ENCODE results near the gene DIRAS1.

The DIRAS1 gene

DNA sequence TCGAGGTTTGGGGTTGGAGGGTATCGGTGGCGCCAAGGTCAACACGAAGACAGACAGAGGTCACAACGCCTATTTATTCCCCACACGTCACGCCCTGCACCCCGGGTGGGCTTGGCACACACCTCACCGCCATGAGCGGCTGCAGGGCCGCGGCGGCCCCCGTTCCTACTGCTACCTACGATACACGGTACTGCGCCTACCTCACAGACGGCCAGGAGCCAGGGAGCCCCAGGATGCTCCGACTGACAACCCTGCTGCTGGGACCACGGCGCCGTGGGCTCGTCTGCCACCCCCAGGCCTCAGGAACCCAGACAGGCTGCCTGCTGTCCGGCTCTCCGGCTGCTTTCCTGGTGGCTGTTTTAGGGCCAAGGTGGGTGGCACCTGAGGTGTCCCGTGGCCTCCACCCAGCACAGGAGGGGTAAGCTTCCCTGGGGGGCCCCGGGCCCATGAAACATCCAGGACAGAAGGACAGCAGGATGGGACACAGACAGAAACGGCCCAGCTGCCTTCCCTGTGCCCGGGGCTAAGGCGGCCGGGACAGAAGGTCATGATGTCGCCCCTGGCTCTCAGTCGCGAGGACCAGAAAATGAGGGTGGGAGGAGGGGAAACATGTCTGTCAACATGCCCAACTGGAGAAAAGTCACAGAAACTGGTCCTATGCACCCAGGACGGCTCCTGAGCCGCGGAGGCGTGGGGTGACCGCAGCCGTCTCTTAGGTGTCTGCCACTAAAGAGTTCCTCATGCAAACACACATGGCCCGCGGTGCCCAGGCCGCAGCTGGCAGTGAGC is 33.7 kb upstream of the DIRAS1 start:
- DNase-seq, result no peak

DNA sequence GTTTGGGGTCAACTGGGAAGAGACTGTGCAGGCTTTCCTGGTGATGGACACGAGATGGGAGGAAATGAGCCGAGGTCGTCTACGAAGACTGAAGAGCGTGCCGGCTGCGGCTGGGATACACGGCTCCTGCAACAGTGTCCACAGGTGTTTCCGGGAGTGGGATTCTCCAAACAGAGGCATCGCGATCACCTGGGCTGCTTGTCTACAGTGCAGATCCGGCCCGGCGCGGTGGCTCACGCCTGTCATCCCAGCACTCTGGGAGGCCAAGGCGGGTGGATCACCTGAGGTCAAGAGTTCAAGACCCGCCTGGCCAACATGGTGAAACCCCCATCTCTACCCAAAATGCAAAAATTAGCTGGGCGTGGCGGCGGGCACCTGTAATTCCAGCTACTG is 30.3 kb upstream of the DIRAS1 start:
- no peak for DNase-seq

DNA sequence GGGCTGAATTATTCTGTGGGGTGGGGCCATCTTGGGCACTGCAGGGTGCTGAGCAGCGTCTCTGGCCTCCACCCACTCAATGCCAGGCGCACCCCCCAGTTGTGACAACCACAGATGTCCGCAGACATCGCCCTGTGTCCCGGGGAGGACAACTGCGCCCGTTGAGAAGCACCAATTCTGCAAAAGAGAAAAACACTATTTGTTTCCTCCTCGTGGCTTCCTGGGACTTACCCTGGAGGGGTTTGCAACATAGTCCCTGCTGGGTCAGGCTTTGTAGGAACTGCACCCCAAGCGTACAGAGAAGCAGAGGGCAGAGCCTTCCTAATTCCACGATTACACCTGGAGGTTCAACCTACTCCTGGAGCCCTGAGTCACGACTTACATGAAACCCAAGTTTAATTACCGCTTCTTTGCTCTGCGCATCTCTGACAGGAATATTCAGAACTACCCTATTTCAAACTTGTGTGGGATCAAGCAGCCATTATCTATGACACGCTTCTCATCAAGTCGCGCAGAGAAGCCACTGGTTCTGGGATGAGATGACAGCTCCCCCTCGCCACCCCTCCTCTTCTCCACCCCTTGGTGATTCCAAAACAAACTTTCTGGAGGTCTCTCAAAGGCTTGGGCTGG is 29.8 kb upstream of the DIRAS1 start:
- no peak for DNase-seq

DNA sequence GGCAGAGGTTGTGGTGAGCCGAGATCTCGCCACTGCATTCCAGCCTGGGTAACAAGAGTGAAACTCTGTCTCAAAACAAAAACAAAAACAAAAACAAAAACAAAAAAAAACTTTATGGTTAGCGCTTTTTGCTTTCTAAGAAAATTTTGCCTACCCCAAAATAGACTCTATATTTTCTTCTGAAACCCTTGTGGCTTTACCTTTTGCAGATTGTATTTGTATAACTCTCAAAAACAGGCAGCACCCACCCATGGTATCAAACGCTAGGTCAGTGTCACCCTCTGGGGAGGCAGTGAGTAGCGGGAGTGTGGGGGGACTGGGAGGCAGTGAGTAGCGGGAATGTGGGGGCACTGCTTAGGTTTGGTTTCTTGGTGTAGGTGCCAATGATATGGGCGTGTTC is 26.2 kb upstream of the DIRAS1 start:
- no peak for DNase-seq

DNA sequence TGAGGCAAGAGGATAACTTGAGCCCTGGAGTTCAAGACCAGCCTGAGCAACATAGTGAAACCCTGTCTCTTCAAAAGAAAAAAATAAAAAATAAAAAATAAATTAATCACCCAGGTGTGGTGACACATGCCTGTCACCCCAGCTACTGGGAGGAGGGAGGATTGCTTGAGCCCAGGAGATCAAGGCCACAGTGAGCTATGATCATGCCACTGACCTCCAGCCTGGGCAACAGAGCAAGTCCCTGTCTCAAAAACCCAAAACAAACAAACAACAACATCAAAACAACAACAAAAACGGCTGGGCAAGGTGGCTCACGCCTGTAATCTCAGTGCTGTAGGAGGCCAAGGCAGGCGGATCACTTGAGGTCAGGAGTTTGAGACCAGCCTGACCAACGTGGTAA is 22.9 kb upstream of the DIRAS1 start:
- DNase-seq, result no peak

DNA sequence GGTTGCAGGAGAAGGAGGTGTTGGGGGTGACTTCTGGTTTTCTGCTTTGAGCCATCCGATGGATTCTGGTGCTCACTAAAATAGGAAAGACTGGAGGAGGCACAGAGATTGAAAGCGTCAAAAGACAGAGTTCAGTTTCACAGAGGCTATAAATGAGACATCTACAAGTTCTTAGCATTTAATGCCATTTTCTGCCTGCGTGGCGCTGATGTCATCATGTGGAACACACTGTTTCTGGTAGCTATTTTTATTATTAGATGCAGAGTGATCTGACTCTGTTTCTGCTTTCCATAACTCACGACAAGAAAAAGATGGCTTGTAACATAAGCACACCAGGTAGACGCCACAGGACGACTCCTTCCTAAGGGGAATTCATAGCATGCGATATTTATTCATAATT is 21.9 kb upstream of the DIRAS1 start:
- DNase-seq, result no peak

DNA sequence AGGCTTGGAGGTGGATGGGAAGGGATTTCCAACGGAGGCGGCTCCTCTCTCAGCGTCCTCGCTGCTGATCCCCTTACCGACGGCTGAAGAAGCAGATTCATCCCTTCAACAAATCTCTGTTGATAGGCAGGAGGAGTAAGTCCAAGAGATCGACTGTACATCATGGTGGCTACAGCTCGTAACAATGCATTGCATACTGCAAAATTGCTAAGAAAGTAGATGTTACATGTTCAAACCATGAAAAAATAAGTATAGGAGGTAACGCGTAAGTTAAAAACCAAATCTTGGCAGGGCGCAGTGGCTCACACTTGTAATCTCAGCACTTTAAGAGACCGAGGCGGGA is 19.1 kb upstream of the DIRAS1 start:
- no peak for DNase-seq

DNA sequence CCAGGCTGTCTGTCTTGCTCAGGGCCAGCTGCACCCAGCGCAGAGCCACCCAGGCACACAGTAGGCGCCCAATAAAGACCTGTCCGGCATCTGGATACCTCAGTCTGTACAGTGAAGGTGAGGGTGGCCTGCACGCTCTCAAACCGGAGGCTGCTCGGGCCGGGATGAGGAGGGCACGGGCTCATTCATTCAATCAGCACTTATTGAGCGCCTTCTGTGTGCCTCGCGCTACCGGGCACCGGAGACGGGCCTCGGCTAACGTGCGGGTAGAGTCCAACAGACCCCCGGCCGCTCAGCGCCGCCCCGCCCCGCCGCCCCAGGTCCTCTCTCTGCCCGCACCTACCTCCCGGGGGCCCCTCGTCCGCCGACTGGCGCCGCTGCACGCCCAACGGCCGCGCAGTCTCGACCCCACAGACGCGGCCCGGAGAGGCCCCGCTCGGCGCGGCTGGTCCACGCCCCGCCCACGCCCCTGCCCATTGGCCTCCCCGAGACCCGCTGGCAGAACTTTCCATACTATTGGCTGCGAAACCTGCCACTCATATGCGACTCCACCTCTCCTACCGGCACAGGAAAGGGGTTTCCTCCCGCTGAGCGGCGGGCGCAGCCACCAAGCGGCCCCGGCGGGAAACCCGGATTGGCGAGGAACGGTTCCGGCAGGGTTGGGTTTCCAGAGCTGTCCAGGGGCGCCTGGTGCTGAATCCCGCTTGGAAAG is 18.6 kb upstream of the DIRAS1 start, which contains the start of gene SLC39A3:
Gene SLC39A3 (minus strand): TSS at position 416 of the 712 bp plus-strand sequence. CDS start 2,760 bp downstream, outside the sequence.
- DNase-seq, result peak; percentile 99

DNA sequence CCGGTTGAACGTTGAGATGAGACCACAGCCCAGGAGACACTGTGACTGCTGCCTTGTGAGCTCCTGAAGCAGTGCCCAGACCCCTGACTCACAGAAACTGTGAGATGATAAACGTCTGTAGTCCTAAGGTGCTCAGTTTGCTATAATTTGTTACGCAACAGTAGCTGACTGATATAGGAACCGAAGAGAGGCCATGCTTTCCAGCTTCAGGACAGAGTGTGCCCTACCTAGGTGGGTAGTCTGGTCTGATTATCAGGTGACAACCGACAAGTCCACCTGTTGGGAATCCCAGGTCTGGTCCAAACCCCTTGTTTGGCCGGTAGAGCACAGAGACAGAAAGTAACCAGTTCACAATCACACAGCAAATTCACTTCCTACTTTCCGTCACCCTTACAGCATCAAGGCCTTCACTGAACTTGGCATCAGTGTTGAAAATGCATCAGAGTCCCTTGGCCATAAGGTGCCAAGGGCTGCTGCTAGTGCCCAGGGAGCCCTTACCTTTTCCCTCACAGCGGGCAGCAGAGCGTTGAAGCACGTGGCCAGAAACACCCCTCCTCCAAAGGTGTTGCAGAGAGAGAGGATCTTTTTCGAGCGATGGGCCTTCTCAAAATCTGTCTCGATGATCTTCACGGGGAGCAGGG is 15.5 kb upstream of the DIRAS1 start:
- no peak for DNase-seq

DNA sequence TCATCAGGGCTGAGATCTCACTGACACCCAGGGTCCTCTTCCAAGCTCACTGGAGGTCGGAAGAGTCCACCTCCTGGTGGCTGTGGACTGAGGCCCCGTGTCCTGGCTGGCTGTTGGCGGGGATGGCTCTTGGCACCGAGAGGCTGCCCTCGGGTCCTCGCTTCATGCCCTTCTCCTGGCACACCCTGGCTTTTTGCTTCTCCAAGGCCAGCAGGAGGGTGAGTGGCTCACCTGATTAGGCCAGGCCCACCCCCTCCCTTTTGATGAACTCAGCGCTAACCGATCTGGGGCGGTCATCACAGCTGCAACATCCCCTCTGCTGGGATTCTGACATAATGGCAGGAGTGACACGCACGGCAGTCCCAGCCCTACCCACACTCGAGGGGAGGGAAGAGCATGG is 14.2 kb upstream of the DIRAS1 start:
- DNase-seq, result no peak

DNA sequence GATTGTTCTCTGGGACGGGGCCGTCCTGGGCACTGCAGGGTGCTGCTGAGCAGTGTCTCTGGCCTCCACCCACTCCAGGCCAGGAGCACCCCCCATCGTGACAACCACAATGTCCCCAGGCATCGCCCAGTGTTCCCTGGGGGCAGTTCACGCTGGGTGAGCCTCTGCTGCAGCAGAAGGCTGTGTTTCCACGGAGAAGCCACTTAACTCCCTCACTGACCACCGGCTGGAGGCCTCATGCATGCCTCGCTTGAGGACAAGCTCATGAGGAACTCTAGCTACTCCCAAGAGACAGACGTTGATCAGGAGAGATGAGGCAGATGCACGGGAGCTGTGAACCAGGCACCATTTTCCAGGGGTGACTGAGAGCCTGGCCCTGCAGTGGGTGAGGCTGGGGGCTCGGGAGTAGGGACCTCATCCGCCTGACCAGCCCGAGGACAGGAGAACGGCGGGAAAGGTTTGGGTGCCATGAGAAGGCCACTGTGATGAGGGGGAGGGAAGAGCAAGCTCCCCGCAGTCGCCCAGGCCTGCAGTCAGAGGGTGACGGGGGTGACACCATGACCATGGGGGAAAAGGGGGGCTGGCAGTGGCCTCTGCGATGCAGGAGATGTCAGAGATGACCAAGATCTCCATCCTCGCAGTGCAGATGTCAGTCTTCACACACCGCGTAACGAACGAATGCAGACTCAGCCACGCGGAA is 13.6 kb upstream of the DIRAS1 start:
- DNase-seq, result no peak

DNA sequence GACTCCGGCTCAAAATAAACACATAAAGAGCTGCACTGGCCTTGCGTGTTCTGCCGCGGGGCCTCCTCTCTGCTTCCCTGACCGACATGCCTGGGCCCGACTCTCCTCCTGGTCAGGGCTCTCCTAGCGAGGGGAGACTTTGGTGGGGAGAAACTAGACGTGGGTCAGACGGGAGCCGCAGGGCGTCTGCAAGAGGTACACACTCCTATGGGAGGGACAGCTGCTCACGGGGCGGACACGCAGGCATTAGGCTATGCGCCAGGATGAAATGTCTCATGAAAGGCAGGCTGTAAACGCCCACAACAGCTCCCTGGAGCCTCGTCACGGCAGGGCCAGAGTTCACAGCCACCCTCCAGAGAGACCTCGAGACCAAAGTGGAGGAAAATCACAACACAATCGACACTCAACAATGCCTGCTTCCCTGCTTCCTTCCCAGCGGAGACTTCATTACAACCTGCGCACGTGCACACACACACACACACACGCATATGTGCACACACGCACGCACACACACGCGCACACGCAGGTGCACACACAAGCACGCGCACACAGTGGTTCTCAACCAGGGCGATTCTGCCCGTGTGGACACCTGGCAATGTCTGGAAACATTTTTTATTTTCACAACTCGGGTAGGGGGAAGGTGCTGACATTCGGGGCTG is 12.9 kb upstream of the DIRAS1 start:
- no peak for DNase-seq

DNA sequence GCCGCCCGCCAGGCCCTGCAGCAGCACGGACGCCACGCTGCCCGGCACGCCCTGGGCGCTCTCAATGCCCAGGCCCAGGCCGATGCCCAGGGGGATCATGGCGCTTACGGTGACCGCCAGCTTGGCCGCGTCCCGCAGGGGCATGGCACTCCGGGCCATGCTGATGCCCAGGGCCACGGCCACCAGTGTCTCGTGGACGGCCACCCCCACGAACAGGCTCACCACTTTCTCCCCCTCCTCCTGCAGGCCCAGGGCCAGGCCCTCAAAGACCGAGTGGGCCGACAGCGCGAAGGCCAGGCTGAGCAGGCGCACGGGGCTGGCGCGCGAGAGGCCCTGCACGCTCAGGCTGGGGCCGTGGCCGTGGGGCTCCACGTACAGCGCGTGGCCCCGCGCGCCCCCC is 11.7 kb upstream of the DIRAS1 start:
- DNase-seq, result no peak

DNA sequence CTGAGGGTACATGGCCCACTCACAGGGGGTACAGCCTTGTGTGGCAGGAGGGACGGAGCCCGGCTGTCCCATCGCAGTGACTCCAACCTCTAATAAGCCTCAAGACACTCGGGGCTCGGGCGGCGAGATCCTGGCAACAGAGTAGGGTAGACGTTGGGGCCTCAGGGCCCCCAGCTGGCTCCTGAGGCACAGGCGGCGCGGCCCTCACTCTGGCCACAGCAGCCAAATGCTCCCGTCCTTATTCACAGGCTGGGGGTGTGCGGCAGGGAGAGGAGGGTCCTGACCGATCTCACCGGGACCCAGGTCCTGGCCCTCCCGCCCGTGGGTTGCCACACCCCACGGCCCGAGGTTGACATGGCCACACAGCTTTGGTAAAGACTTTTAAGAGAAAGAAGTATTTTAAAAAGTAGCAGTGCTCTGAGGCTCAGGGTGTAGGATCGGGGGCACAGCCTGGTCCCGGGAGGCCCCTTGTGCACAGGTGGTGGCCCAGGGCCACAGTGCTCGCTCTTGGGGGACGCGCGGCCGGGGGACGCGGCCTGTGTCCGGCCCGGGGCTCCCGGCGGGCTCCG is 11.1 kb upstream of the DIRAS1 start:
- no peak for DNase-seq

DNA sequence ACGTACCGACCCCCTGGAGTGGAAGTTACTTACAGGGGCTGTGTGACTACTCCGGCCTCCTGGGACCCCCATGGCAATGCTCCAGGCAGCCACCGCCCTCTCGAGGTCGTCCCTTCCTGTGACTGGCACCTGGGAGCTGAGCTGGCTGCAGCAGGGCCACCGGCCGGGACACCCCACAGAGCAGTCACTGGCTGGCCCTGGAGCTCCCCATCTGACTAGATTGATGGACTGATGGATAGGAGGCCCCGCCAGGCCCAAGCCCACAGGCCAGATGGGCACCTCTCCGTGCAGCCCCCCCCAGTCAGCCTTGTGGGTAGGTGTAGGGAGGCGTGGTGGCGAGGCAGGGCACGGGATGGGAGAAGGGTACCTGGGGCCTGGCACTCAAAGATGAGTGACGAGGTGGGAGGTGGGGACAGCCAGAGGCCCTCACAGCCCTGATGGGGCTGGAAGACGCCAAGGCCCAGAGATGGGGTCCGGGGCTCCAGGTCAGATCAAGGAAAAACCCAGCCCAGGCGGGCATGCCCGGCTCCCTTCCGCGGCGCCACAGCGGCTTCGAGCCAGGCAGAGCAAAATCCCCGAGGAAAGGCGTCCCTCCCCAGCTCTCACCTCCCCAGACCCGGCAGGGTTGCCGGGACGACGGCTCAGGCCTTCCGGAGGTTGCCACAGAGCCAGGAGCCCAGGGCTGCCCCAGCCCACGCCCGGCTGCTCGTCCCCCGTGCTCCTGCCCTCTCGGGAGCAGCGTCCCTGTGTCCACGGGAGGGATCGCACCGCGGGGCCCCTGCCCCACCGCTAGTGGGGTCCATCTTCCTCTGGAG is 10.2 kb upstream of the DIRAS1 start:
- no peak for DNase-seq

DNA sequence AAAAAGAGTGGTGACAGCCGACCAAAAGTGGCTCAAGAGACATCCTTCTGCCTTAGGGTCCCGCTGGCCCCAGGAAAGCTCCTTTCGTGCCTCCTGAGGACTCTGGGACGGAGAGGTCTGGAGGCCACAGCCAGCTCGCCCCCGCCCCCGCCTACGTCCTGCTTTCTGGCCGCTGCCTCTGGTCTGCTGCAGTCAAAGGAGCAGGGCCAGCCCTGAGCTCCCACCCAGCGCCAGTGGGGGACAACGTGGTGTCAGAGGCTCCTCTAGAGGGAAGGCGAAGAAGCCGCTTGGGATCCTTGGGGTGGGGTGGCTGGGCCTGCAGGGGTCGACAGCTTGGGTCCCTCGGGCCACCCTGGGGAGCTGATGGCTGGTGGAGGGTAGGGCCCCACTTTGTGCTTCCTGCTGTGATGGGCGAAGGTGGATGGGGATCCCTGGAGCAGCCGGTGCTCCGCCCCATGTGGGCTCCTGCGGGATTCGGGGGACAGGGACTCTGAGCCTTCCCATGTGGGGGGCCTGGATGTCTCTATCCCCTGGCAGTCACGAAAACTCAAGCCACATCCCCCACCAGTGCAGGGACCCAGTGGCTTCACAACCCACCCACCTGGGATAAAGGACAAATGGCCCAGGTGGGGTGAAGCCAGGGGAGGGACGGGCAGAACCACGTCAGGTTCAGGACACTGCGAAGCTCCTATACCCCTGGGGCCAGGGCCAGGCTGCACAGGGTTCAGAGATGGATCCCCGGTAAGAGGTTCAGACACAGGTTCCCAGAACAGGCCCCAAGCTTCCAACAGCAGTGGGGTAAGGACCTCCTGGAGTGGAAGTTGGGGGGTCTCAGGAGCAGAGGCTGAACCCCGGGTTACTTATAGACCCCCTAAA is 9.0 kb upstream of the DIRAS1 start:
- no peak for DNase-seq

DNA sequence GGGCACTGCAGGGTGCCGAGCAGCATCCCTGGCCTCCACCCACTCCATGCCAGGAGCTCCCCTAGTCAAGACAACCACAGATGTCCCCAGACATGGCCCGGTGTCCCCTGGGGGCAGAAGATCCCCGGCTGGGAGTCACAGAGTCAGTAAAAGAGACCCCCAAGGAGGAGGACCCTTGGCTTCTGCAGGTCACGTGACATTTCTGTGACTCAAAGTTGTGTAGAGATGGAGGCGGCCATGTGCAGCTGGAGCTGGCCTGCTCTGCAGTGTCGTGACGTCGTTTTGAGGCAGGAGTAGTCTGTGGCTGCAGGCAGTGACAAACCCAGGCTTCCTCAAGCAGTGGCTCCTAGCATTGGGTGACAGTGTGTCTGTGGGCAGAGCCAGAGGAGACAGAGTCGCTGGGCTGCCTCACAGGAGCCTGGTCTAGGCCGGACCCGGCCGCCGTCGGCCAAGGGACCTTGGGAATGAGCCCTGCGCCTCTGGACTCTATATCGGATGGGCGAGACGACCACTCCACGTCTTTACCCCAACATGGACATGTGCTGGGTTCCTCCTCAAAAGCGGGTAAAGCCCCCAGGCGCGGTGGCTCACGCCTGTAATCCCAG is 7.7 kb upstream of the DIRAS1 start:
- no peak for DNase-seq

DNA sequence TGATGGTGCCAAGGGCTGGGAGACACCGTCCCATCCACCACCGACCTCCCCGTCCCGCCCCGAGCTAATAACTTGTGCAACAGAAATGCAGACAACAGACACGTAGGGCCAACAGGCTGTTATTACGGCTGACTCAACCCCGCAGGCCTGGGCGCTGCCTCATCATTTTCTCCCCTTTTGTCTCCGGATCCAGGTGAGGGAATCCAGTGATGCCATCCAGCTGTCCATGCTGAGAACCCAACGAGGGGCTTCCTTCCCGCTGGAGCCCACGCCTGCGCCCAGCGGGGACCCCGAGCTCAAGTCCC is 6.4 kb upstream of the DIRAS1 start:
- DNase-seq, result no peak

DNA sequence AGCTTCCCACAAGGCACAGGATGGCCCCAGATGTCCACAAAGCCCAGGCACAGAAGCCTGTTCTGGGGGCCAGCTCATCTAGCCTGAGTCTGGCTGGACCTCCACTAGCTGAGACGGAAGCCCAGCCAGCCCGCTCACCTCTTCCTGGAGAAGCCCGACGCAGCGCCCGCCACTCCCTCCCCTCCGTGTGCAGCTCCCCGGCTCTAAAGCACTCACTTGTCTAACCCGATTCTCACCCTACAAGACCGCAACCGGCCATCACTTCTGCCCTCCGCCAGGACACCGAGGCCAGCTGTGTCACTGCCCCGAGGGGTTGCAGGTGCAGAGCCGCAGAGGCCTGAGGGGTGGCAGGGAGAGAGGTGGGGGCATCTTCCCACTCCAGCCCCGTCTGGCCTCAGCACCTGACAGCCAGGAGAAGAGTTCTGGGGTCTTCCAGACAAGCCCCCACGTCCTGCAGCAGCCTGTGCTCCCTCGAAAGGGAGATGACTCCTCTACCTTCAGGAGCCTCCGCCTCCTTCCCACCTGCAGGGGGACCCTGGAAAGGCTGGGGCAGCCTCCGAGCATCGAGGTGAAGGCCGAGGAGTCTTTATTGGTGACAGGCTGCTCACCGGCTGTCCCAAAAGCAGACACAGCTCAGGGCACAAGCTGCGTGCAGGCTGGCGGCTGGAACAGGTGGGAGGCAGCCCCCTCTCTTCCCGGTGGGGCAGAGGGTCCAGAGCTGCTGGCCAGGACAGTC is 5.9 kb upstream of the DIRAS1 start:
- DNase-seq, result no peak
